Colon (tissue), 2 donors: Measurements from ENCODE around the gene ERP44.
"Not testable (repeated sequence)": the region's sequence is repeated elsewhere in the genome, so short reads cannot be mapped to it uniquely, and the experiment has no call there.

ENCODE experiments used
- FAIRE-seq: peaks from 2 replicates; lab custom pipeline; 2012; peaks lifted over from hg19 to GRCh38; lab: Jason Lieb, UNC
- donor health status: control.
- donor health status: control.

The ERP44 gene

DNA sequence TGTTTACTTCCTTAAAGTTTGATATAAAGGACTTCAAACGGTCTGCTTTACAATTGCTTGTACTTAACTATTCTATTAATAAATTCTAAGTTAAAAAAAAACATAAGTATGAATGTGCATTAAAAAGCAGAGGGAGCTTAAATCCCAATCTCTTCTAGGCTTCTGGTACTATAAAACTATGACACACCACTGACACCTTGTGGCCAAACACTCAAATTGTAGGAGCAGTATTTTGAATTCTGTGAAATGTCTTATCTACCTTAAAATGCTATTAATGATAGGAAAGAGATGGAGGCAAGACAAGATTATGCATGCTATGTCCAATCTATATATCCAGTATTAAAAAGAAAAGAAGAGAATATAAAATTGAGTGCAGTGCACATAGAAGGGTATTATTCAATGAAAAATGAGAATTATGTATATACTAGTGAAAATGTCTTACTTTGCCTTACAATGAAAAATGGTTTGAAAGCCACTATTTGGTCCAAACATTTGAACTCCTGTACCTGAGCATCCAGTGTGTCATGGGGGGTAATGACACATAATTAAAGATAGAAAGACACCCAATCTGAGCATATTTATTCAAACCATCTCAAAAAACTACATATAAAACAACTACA, 87.6 kb downstream of the ERP44 start:
- no peak for FAIRE-seq

GRCh38 chr9:99999797-100000196, 99.0 kb downstream of the ERP44 start:
- no peak for FAIRE-seq

- no peak for FAIRE-seq
Measured at GRCh38 chr9:99998866-99999265, 99.9 kb downstream of the ERP44 start.

- FAIRE-seq = no peak
Measured at GRCh38 chr9:99998266-99998665, 100.5 kb downstream of the ERP44 start.

- not testable (repeated sequence) for FAIRE-seq
Measured at GRCh38 chr9:99990508-99990907, 108.3 kb downstream of the ERP44 start.

- no peak for FAIRE-seq
Measured at GRCh38 chr9:99986642-99987041, 112.2 kb downstream of the ERP44 start.

DNA sequence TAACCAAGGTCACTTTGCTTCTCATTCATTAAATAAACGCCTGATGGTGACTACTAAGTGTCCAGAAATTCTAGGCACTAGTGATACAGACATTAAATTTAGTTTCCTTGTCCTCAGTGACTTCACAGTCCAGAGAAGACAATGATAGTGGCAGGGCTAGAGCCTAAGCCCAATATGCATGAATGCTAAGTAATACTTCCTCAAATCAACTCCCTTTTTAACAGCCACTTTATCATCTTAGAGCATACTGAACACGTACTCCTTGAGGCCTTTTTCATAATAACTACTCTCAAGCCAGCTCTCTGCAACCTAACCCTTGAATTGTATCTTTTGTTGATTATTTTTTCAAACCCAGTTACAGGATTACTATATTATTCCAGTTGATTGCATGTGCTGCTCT, 118.2 kb downstream of the ERP44 start:
- FAIRE-seq = no peak

DNA sequence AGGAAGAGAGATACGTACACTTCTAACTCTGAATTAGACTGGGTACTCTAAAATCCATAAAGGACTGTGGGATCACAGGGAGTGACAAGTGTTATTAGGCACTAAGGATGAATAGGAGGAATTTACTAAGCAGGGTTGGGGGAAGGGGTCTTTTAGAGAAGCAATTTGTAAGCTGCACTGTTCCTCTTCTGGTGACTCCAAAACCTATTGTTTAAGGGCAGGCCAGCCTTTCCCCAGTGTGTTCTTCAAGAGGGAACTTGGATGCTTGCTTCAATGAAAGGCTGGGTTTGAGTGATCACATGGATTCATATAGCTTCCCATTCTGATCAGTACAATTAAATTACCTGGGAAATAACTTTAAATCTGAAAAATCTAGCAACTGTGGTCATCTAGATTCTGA, 120.6 kb downstream of the ERP44 start:
- no peak for FAIRE-seq

GRCh38 chr9:99977033-99977792, 121.6 kb downstream of the ERP44 start:
- no peak for FAIRE-seq

- FAIRE-seq = no peak
Measured at GRCh38 chr9:99973455-99973854, 125.3 kb downstream of the ERP44 start.

GRCh38 chr9:99971410-99971809, 127.4 kb downstream of the ERP44 start:
- FAIRE-seq = no peak

- no peak for FAIRE-seq
Measured at GRCh38 chr9:99970481-99970880, 128.3 kb downstream of the ERP44 start.

GRCh38 chr9:99967457-99967856, 131.3 kb downstream of the ERP44 start:
- no peak for FAIRE-seq

GRCh38 chr9:99966716-99967115, 132.1 kb downstream of the ERP44 start:
- no peak for FAIRE-seq

DNA sequence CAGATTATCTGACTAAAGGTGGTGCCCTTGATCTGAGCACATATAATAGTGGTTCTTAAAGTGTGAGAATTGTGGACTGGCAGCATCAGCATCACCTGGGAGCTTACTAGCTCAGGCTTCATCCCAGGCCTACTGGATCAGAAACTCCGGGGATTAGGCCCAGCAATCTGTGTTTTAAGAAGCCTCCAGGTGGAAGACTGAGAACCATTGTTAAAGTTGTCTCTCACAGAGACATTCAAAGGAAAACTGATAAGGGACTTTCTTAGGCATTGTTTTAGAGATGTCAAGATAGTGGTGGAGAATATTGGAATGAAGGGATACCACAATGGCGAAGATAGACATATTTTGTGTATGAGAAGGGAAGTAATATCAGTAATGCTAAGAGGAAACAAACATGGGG, 132.8 kb downstream of the ERP44 start:
- FAIRE-seq = no peak

DNA sequence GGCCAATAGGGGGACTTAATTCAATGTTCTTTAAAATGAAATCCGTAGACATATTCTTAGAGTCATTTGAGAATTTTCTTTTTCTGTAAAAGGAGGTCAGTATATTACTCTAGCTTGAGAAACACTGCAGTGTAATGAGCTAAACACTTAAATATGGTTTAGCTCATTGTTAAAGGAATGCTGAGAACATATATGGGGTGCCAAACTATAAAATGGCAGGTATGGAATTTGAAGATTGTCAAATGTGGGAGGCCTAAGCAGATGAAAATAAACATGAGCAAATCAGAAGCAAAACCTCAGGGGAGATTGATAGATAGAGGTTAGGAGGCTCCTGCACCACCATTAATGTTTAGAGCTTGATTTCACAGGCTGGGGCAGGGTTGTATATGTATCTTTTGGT, 134.5 kb downstream of the ERP44 start:
- no peak for FAIRE-seq

- no peak for FAIRE-seq
Measured at GRCh38 chr9:99962680-99963261, 136.0 kb downstream of the ERP44 start.

DNA sequence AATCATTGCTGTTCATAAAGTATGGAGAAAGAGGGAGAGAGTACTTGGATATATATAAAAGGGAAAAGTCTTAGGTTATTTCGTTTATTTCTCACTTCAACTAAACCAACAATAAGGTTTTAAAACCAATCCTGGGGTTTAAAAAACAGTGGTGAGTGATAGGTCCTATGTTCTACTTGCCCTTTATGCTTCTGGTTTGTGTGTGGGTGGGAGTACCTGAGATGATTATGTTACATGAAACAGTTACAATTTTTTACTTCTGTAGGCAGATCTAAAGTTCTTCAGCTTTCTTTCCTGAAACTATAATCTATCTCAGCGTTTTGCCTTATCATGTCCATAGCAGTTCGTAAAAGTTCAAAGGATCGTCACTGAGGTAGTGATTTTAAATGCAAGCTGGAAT, 143.2 kb downstream of the ERP44 start:
- FAIRE-seq = no peak

- no peak for FAIRE-seq
Measured at GRCh38 chr9:99954819-99955218, 144.0 kb downstream of the ERP44 start.

GRCh38 chr9:99953861-99954507, 144.8 kb downstream of the ERP44 start:
- no peak for FAIRE-seq

DNA sequence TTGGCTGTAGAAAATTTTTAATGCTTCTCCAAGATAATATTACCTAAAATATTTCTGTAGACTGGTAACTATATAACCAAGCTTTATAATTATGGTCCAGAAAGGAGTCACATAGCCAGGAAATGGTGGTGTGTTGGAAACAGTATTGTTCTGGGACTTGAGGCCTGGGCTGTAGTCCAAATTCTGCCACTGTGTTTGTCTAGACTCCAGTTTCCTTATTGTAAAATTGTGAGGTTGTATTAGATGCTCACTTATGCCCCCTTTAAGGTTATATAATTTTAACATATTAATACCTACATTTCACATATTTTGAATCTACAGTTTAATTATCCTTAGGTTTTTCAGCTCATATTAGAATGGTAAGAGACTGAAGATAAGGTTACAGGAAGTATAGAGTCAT, 149.9 kb downstream of the ERP44 start:
- no peak for FAIRE-seq

GRCh38 chr9:99948482-99948881, 150.3 kb downstream of the ERP44 start:
- no peak for FAIRE-seq

- FAIRE-seq = no peak
Measured at GRCh38 chr9:99947395-99947794, 151.4 kb downstream of the ERP44 start.
